Thoracic aorta (tissue), 2 donors: Measurements from ENCODE around the gene PLOD1. TPM values are rescaled to one million over a fixed set of nuclear protein-coding genes. Genes with fewer than 3 reads are reported as not detected.

Experiments
- ATAC-seq: fragments of 150-250 bp; one replicate; pipeline ENCODE4 v1.8.0; 2017; ENCODE audit warnings: low read depth; ENCODE audit not compliant: insufficient number of reproducible peaks, low FRiP score
- DNase-seq: peaks from one replicate; pipeline ENCODE4 v3.0.0-alpha.2; 2020; ENCODE audit warnings: low spot score
- H3K27ac ChIP-seq, 2 donors: fragments of 200-600 bp; sonication (generic); 1 replicate in 1 of 2; 2 replicates in 1 of 2; pipeline ENCODE4 v1.5.1; 2016; ENCODE audit warnings: mild to moderate bottlenecking in 2 of 2, moderate library complexity in 2 of 2
- H3K27me3 ChIP-seq: fragments of 200-600 bp; sonication (generic); replicated peaks from 2 replicates; pipeline ENCODE4 v1.6.0; 2016; ENCODE audit warnings: mild to moderate bottlenecking; ENCODE audit not compliant: insufficient read depth
- H3K36me3 ChIP-seq: fragments of 200-600 bp; sonication (generic); one replicate; pipeline ENCODE4 v1.5.1; 2016
- H3K4me1 ChIP-seq, 2 donors: fragments of 200-600 bp; sonication (generic); 1 replicate in 1 of 2; 2 replicates in 1 of 2; pipeline versions ENCODE4 v1.5.1 to v1.6.0; 2016; ENCODE audit warnings: low read depth in 2 of 2, mild to moderate bottlenecking in 1 of 2; ENCODE audit not compliant: control insufficient read depth in 1 of 2
- H3K4me3 ChIP-seq: fragments of 200-600 bp; sonication (generic); 2 replicates; pipeline ENCODE4 v1.5.1; 2016; ENCODE audit warnings: mild to moderate bottlenecking
- H3K9me3 ChIP-seq: fragments of 200-600 bp; sonication (generic); 2 replicates; pipeline ENCODE4 v1.5.1; 2016
- total RNA-seq, 2 donors: library from RNA; depleted of rRNA; stranded (reverse); fragments of >200 nt; gene quantifications; one replicate each; pipeline versions ENCODE4 v1.1.0 to v1.2.3, GENCODE V29; 2016
- TF ChIP-seq, protein P1 (sequence below): fragments of 200-600 bp; sonication (generic); IDR thresholded peaks from one replicate; pipeline ENCODE4 v1.5.1; 2019; ENCODE audit warnings: antibody characterized with exemption

The PLOD1 gene
- total RNA-seq, 2 donors from 2014 or later = 71.3 to 123 TPM

DNA sequence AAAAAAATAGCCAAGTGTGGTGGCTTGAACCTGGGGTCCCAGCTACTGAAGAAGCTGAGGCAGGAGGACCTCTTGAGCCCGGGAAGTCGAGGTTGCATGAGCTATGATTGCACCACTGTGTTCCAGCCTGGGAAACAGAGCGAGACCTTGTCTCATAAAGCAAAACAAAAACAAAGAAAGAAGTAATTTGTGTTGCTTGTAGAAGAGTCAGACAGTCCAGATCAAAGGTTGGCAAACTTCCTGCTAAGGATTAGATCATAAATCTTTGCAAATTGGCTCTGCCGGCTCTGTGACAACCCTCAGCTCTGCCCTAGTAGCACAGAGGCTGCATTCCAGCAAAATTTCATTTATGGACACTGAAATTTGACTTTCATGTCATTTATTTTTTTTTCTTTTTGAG is 26.7 kb downstream of the PLOD1 start:
- Histone ChIP-seq H3K9me3 (no peaks in the 10 kb centered on the region), H3K36me3 (peaks cover 58% of the 10 kb centered on the region), H3K27me3 (no peaks in the 10 kb centered on the region), H3K4me3 (no peak overlapping the region), H3K4me1 (no peaks in the 10 kb centered on the region), H3K27ac (no peak overlapping the region)
- TF ChIP-seq, protein P1, sequence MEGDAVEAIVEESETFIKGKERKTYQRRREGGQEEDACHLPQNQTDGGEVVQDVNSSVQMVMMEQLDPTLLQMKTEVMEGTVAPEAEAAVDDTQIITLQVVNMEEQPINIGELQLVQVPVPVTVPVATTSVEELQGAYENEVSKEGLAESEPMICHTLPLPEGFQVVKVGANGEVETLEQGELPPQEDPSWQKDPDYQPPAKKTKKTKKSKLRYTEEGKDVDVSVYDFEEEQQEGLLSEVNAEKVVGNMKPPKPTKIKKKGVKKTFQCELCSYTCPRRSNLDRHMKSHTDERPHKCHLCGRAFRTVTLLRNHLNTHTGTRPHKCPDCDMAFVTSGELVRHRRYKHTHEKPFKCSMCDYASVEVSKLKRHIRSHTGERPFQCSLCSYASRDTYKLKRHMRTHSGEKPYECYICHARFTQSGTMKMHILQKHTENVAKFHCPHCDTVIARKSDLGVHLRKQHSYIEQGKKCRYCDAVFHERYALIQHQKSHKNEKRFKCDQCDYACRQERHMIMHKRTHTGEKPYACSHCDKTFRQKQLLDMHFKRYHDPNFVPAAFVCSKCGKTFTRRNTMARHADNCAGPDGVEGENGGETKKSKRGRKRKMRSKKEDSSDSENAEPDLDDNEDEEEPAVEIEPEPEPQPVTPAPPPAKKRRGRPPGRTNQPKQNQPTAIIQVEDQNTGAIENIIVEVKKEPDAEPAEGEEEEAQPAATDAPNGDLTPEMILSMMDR = no peak
- DNase-seq (no peak), ATAC-seq (no peak)

DNA sequence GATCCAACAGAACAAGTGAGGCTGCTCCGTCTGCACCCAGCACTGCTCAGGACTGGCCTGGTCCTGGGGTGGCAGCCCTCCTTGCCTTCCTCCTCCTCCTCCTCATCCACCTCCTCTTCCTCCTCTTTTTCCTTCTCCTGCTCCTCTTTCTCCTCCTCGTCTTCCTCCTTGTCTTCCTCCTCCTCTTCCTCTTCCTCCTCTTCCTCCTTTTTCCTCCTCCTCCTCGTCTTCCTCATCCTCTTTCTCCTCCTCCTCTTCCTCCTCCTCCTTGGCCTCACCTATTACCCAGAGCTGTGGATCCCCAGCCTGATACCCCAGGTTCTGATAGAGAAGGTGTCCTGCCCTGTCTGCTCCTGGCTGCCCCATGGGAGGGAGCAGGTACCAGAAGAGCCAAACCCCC is 29.1 kb downstream of the PLOD1 start:
- Histone ChIP-seq H3K4me3 (no peak overlapping the region), H3K4me1 (no peaks in the 10 kb centered on the region), H3K27me3 (no peaks in the 10 kb centered on the region), H3K9me3 (no peaks in the 10 kb centered on the region), H3K27ac (no peak overlapping the region), H3K36me3 (peaks cover 38% of the 10 kb centered on the region)
- no peak for ATAC-seq
- DNase-seq = no peak
- TF ChIP-seq, protein P1 = no peak

DNA sequence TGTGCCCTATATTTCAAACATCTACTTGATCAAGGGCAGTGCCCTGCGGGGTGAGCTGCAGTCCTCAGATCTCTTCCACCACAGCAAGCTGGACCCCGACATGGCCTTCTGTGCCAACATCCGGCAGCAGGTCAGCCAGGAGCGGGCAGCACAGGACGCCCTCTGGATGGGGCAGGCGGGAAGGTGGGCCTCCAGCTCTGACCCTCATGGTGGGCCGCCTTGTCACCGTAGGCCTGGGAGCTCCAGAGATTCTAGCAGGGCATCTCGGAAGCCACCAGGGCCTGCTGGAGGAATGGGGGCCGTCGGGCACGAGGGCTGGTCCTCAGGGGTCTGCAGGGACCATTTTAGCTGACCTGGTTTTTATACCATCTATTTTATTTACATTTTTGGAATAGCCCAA is 30.1 kb downstream of the PLOD1 start:
- Histone ChIP-seq H3K9me3 (no peaks in the 10 kb centered on the region), H3K4me3 (no peak overlapping the region), H3K4me1 (no peaks in the 10 kb centered on the region), H3K27ac (no peak overlapping the region), H3K36me3 (peaks cover 40% of the 10 kb centered on the region), H3K27me3 (no peaks in the 10 kb centered on the region)
- DNase-seq = no peak
- TF ChIP-seq, protein P1 = no peak
- no peak for ATAC-seq

DNA sequence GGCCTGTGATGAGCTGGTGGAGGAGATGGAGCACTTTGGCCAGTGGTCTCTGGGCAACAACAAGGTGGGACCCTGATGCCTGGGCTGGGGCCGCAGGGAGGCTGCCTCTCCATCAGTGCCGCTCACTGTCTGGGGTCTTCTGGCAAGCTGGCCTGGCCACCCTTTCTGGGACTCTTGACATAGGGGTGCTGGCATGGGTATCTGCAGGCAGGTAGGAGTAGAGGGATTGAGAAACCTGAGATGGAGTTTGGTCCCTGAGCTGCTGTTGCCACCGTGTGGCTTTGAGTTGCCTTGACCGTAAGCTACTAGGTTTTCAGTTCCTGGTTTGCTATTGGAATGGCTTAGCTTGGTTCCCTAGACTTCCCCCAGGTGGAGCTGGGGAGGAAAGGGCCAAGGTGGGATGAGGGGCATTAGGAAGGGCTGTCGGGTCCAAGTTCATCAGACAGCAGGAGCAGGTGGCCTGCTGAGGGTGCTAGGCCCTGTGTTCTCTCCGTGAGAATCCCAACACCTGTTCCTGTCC is 32.6 kb downstream of the PLOD1 start:
- TF ChIP-seq, protein P1 = no peak
- H3K36me3 ChIP-seq = peaks cover 29% of the 10 kb centered on the region
- no peaks in the 10 kb centered on the region for H3K9me3 ChIP-seq
- no peaks in the 10 kb centered on the region for H3K27me3 ChIP-seq
- H3K27ac ChIP-seq = no peak overlapping the region
- no peaks in the 10 kb centered on the region for H3K4me1 ChIP-seq
- DNase-seq (no peak), ATAC-seq (no peak)
- no peak overlapping the region for H3K4me3 ChIP-seq

DNA sequence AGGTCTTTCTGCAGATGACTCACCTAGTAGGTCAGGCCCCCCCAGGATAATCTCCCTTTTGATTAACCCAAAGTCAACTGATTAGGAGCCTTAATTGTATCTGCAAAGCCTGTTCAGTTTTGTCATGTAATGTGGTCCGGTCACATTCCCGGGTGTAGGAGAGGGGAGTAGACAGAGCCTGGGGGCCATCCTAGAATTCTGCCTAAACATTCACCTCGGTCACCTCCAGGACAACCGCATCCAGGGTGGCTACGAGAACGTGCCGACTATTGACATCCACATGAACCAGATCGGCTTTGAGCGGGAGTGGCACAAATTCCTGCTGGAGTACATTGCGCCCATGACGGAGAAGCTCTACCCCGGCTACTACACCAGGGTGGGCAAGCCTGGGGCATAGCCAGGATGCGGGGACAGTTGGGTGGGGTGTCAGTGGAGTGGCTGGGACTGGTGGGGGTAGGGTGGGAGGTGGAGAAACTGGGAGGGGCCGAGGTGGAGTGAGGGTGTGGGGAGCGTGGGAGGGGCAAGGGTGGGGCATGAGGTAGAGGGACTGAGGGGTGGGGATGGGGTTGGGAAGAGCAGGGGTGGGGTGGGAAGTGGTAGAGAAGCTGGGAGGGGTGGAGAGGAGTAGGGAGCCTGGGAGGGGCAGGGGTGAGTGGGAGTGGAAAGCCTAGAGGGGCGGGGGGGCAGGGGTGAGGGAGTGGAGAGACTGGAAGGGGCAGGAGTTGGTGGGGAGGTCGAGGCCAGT is 36.1 kb downstream of the PLOD1 start:
- H3K36me3 ChIP-seq = peaks cover 33% of the 10 kb centered on the region
- no peak overlapping the region for H3K4me3 ChIP-seq
- TF ChIP-seq, protein P1 = no peak
- no peaks in the 10 kb centered on the region for H3K27me3 ChIP-seq
- no peak overlapping the region for H3K27ac ChIP-seq
- no peaks in the 10 kb centered on the region for H3K4me1 ChIP-seq
- ATAC-seq (no peak), DNase-seq (no peak)
- no peaks in the 10 kb centered on the region for H3K9me3 ChIP-seq
